GM12865 (cell line): ENCODE measurements around the gene FOXO3.

ENCODE experiments used
- DNase-seq: peaks from one replicate; pipeline ENCODE4 v3.0.0; 2010; ENCODE audit warnings: low read depth
- H3K4me3 ChIP-seq: 2 replicates; pipeline ENCODE4 v1.5.1; 2011; ENCODE audit warnings: mild to moderate bottlenecking, low read depth, low read length, control low read depth
- CTCF ChIP-seq: IDR thresholded peaks from 2 replicates; pipeline ENCODE4 v1.5.1; 2011; ENCODE audit warnings: low read length, control low read depth, low read depth, inconsistent platforms; ENCODE audit not compliant: insufficient read depth; ENCODE audit errors: missing control alignments

The FOXO3 gene

GRCh38 chr6:108588586-108588985 is 27.9 kb downstream of the FOXO3 start:
- no peak for TF ChIP-seq CTCF
- DNase-seq = peak; percentile 27
- H3K4me3 ChIP-seq = no peak overlapping the region

GRCh38 chr6:108589244-108589791 is 28.6 kb downstream of the FOXO3 start:
- TF ChIP-seq CTCF = no peak
- no peak overlapping the region for H3K4me3 ChIP-seq
- DNase-seq = peak; percentile 77

GRCh38 chr6:108591040-108591816 is 30.5 kb downstream of the FOXO3 start:
- no peak for TF ChIP-seq CTCF
- no peak overlapping the region for H3K4me3 ChIP-seq
- DNase-seq = peak; percentile 5

GRCh38 chr6:108592371-108593337 is 31.9 kb downstream of the FOXO3 start:
- peak; percentile 92 for DNase-seq
- TF ChIP-seq CTCF = no peak
- no peak overlapping the region for H3K4me3 ChIP-seq

- no peak for TF ChIP-seq CTCF
- no peak overlapping the region for H3K4me3 ChIP-seq
- no peak for DNase-seq
Measured at GRCh38 chr6:108594151-108594550, 33.4 kb downstream of the FOXO3 start.

- no peak for TF ChIP-seq CTCF
- no peak overlapping the region for H3K4me3 ChIP-seq
- DNase-seq = no peak
Measured at GRCh38 chr6:108594640-108595039, 33.9 kb downstream of the FOXO3 start.
